GM10248 (cell line): ENCODE results near the gene UFC1.

ENCODE experiments used
- CTCF ChIA-PET: fragments of 300-600 bp; sonication (Branson Sonifier 250); formaldehyde crosslinking; extraction: SDS; loops from one replicate; lab custom pipeline; 2021; ENCODE audit warnings: antibody characterized with exemption; lab: Yijun Ruan, JAX
- POLR2A ChIA-PET: fragments of 350-650 bp; sonication (Branson Sonifier 250); formaldehyde crosslinking; extraction: SDS; loops from one replicate; lab custom pipeline; 2020; ENCODE audit warnings: antibody characterized with exemption; lab: Yijun Ruan, JAX
- DNase-seq: peaks from one replicate; pipeline ENCODE4 v3.0.0; 2012; ENCODE audit errors: extremely low spot score
- CTCF ChIP-seq: IDR thresholded peaks from 2 replicates; pipeline ENCODE4 v1.5.1; 2012; ENCODE audit warnings: mild to moderate bottlenecking, low read depth; ENCODE audit errors: extremely low read depth, missing control alignments, control extremely low read depth

The UFC1 gene

DNA sequence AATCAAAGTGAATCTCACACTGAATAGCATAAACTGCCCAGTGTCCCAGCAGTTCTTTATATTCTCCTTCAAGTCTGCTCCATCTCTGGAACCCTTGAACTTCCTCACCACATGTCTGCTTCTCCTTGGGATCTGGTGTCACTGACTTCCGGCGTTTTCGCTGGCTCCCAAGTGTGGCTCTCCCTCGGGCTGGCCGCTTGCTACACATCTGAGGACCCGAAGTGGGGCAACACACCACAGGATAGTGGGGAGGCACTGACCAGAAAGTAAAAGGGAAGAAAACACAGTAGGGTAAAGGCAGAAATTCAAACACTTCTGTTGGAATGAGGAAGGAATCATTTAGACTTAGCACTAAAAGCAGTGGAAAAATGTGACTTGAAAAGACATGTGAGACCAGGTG lies 30.8 kb upstream of the UFC1 start:
- POLR2A ChIA-PET, result no interaction called here
- TF ChIP-seq CTCF, result no peak
- CTCF ChIA-PET, result interaction anchor here (1.4 to 1.5 kb wide), 2 partner anchors 15 to 52 kb away, joined by 5 read pairs; no protein-coding TSS in a partner anchor
- no peak for DNase-seq

DNA sequence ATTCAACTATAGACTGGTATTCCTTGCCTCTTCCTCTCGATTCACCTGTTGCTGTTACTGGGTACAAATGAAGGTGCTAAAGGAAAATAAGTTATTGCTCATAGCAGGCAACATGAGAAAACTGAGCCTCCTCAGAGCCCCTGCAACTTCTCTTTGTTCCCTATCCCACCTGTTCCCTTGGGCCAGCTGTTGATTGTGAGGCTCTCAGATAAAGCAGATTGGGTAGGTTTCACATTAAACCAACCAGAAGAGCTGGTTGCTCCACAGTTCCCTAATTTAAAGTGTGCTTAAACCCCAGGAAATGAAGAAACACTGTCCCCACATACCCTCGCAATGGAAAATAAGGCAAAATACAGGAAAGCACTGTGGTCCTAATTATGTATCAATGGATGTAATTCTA lies 26.1 kb upstream of the UFC1 start:
- ChIA-PET CTCF (interaction anchor here (1.2 to 2.2 kb wide), 5 partner anchors 8 to 29 kb away, joined by 3 to 9 read pairs (median 5); partner anchors contain the start of genes KLHDC9, NIT1 and PFDN2), POLR2A (no interaction called here)
- TF ChIP-seq CTCF, result no peak
- no peak for DNase-seq

DNA sequence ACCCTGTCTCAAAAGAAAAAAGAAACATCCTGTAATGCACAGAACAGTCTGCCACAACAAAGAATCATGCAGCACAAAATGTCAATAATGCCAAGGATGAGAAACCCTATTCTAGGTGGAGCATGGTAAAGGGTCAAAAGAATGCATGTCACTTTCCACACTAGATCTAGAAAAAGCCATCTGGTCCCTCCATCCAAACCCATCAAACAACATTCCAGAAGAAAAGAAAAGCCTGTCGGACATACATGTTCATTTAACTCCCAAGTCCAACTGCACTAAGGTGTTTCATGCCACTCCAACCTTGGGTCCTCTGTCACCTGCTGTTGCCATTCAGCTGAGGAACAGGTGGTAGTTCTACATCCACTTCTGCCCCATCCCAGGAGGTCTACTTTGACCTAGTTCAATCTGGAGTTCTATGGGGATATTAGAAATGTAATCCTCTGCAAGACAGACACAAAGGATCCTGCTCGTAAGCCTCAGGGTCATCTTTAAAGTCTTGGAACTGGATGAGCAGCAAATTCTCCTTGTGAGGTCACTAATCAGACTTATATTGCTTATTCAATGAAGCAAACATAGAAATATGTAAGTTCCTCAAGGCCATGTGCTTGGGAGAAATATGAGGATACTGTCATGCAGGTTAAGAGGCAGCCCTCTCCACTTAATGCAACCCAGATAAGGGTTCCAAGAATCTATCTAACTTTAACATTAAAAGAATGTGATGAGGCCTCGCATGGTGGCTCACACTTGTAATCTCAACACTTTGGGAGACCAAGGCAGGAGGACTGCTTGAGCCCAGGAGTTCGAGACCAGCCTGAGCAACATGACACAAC lies 25.0 kb upstream of the UFC1 start:
- ChIA-PET POLR2A (no interaction called here), CTCF (interaction anchor here (1.2 to 1.6 kb wide), 3 partner anchors 10 to 33 kb away, joined by 3 to 4 read pairs (median 3); partner anchors contain the start of gene KLHDC9)
- DNase-seq, result no peak
- no peak for TF ChIP-seq CTCF

- POLR2A ChIA-PET, result no interaction called here
- TF ChIP-seq CTCF, result no peak
- CTCF ChIA-PET, result interaction anchor here (1.1 kb wide), 1 partner anchor 11 kb away, joined by 3 read pairs; no protein-coding TSS in a partner anchor
- no peak for DNase-seq
Observed at GRCh38 chr1:161130266-161130665, 23.5 kb upstream of the UFC1 start.

GRCh38 chr1:161131523-161132409 lies 22.0 kb upstream of the UFC1 start:
- DNase-seq, result peak; percentile 35
- POLR2A ChIA-PET, result interaction anchor here (0.6 to 1.3 kb wide), 8 partner anchors 10 to 1217 kb away, joined by 3 to 14 read pairs (median 4); partner anchors contain the start of gene USP21

More at GRCh38 chr1:161131523-161132409, 22.0 kb upstream of the UFC1 start:
- CTCF ChIA-PET, result interaction anchor here (1.1 to 4.0 kb wide), 10 partner anchors 9 to 60 kb away, joined by 3 to 18 read pairs (median 5); partner anchors contain the start of gene KLHDC9
- no peak for TF ChIP-seq CTCF
